Muscle of leg (tissue), 11 donors: ENCODE data around the gene SBNO2. TPM values are rescaled to one million over a fixed set of nuclear protein-coding genes. Genes with fewer than 3 reads are reported as not detected.
"Not testable (repeated sequence)": the region's sequence is repeated elsewhere in the genome, so short reads cannot be mapped to it uniquely, and the experiment has no call there.

ENCODE experiments used
- DNase-seq: peaks from one replicate; pipeline ENCODE4 v3.0.0; 2013
- H3K27ac ChIP-seq: one replicate; pipeline ENCODE4 v1.5.1; 2013; ENCODE audit warnings: mild to moderate bottlenecking, low read length, control low read depth
- H3K27me3 ChIP-seq: one replicate; pipeline ENCODE4 v1.6.1; 2013; ENCODE audit warnings: low read length; ENCODE audit not compliant: control insufficient read depth, insufficient read depth
- H3K36me3 ChIP-seq: one replicate; pipeline ENCODE4 v1.6.1; 2013; ENCODE audit warnings: low read length; ENCODE audit not compliant: control insufficient read depth, insufficient read depth
- H3K4me1 ChIP-seq: one replicate; pipeline ENCODE4 v1.6.1; 2013; ENCODE audit warnings: low read length; ENCODE audit not compliant: control insufficient read depth, insufficient read depth
- H3K4me3 ChIP-seq: one replicate; pipeline ENCODE4 v1.5.1; 2013; ENCODE audit warnings: low read length, control low read depth
- H3K9me3 ChIP-seq: replicated peaks from 2 replicates; pipeline ENCODE4 v1.6.1; 2013; ENCODE audit warnings: low read depth, low read length; ENCODE audit not compliant: control insufficient read depth
- WGBS: methylation state at CpG from one replicate; pipeline ENCODE4 v1.1.5; 2013; ENCODE audit warnings: missing lambda C conversion rate; ENCODE audit not compliant: insufficient coverage; 5-methylcytosine and 5-hydroxymethylcytosine counted together
- polyA plus RNA-seq, 8 donors: library from polyadenylated mRNA; unstranded; fragments of 120-200 nt; gene quantifications; one replicate each; pipeline versions ENCODE4 v1.2.1 to v1.2.3, GENCODE V29; 2013; ENCODE audit warnings: inconsistent platforms in 1 of 8, low replicate concordance in 1 of 8; ENCODE audit not compliant: insufficient read length in 8 of 8, insufficient read depth in 1 of 8
- total RNA-seq: library from RNA; stranded (reverse); fragments of 120-200 nt; gene quantifications from one replicate; pipeline ENCODE4 v1.2.4, GENCODE V29; 2013

Gene SBNO2
- total and polyA plus RNA-seq, 9 donors: 7.4 to 16.7 (median 12.2) TPM

DNA sequence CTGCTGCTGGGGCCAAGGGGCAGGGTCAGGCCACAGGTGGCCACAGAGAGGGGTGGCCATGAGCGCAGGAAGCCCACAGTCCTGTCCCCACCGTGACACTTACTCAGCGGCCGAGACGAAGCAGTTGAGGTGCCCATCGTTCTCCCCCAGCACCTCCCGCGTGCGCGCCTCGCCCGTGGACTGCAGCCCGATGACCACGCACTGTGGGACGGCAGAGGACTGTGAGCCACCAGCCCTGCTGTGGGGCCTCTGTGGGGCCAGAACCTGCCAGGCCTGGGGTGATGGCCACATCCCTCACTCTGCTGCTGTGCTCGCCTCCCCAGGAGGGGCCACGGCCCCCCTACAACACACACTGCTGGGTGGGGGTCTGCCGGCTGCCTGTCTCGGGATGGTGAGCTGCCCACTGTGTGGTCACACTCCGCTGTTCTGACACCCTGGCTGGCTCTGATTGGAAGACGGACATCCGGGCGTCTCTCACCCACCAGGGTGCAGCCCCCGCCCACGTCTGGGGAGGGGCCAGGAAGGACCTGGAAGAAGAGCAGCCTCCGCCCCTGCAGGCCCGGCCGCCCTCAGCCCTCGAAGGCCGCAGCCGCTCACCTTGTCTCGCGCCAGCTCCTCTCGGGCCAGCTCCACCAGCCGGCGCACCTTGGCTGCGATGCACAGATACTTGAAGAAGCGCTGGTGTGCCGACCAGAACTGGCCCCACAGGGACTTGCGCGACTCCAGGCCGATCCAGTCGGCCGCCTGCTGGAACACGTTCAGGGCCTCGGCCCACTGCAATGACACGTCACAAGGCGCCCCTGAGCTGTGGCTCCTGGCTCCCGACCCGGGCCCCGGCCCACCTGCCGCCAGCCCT lies 57.1 kb downstream of the SBNO2 start:
- no peak for DNase-seq
- no peak overlapping the region for H3K4me3 ChIP-seq
- H3K36me3 ChIP-seq: peaks cover 69% of the 10 kb centered on the region
- H3K27me3 ChIP-seq: no peaks in the 10 kb centered on the region
- no peak overlapping the region for H3K27ac ChIP-seq
- H3K9me3 ChIP-seq: no peaks in the 10 kb centered on the region
- peaks cover 18% of the 10 kb centered on the region for H3K4me1 ChIP-seq
- WGBS: 85% methylated on average over 51 of the region's 52 CpGs

DNA sequence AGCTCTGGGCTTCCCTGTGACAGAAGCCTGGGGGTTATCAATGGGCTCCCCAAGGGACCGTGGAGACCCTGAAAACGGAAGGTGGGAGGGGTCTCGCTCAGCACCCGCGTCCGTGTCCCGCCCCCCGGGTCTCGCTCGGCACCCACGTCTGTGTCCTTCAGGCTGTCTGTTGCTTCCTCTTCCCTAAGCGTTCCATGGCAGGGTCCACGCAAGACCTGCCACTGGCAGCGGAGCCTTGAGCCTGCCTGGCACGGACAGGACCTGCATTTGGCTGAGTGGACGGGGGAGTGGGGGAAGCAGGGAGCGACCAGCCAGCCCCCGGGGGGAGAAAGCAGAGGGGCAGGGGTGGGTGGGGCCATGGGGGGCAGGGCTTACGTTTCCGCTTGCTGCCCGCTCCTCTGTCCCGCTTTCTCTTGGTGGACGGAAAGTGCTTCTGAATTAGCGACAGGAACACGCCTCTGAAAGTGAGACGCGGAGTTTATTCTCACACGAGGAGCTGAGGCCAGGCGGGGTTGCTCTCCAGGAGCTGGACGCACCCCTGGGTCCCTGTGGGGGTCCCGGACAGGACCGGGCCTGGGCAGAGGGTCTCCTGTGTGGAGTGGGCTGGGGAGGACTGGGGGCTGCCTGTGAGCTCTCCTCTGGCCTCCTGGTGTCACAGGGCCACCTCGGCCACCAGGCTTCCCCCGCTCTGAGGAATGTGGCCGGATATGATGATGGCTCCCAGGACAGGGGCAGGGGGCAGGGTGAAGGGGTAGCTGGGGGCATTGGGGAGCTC lies 58.2 kb downstream of the SBNO2 start:
- WGBS: 81% methylated on average over 19 of the region's 35 CpGs
- Histone ChIP-seq H3K27ac (no peak overlapping the region), H3K4me1 (peaks cover 27% of the 10 kb centered on the region)

DNA sequence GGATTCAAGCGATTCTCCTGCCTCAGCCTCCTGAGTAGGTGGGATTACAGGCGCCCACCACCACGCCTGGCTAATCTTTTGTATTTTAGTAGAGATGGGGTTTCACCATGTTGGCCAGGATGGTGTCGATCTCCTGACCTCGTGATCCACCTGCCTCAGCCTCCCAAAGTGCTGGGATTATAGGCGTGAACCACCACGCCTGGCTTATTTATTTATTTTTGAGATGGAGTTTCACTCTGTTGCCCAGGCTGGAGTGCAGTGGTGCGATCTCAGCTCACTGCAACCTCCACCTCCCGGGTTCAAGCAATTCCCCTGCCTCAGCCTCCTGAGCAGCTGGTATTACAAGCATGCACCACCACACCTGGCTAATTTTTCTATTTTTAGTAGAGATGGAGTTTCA lies 59.3 kb downstream of the SBNO2 start:
- not testable (repeated sequence) for H3K9me3 ChIP-seq, H3K27me3 ChIP-seq, H3K27ac ChIP-seq, DNase-seq, H3K4me3 ChIP-seq
- WGBS: no CpG with 5 or more reads among the region's 9 CpGs
- peaks cover 29% of the 10 kb centered on the region for H3K4me1 ChIP-seq
- H3K36me3 ChIP-seq: peaks cover 54% of the 10 kb centered on the region

More for the DNA sequence above, 58.2 kb downstream of the SBNO2 start:
- peaks cover 58% of the 10 kb centered on the region for H3K36me3 ChIP-seq
- no peaks in the 10 kb centered on the region for H3K9me3 ChIP-seq
- DNase-seq: no peak
- H3K27me3 ChIP-seq: no peaks in the 10 kb centered on the region
- no peak overlapping the region for H3K4me3 ChIP-seq

DNA sequence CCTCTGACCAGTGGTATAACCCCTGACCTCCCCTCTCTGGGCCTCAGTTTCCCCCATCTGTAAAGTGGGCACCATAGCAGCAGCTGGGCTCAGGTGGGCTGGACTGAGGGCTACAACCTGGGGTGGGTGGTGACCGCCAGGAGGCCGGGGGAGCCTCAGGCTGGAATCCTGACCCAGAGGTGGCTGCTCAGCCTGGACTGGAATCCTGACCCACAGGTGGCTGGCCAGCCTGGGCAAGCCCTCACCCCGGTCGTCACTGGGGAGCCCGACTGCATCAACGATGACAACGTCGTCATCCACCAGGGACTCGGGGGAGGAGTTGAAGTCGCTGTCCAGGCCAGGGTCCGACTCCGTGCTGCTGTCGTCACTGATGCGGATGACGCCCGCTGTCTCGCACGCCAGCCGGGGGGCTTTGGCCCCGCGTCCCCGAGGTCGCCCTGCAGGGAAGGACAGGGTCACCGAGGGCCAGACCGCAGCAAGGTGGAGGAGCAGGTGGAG lies 60.0 kb downstream of the SBNO2 start:
- Histone ChIP-seq H3K4me1 (peaks cover 29% of the 10 kb centered on the region), H3K4me3 (no peak overlapping the region), H3K27me3 (no peaks in the 10 kb centered on the region), H3K36me3 (peaks cover 52% of the 10 kb centered on the region), H3K27ac (peak overlapping the region; percentile 88), H3K9me3 (no peaks in the 10 kb centered on the region)
- WGBS: 90% methylated on average over 25 of the region's 25 CpGs
- DNase-seq: no peak

DNA sequence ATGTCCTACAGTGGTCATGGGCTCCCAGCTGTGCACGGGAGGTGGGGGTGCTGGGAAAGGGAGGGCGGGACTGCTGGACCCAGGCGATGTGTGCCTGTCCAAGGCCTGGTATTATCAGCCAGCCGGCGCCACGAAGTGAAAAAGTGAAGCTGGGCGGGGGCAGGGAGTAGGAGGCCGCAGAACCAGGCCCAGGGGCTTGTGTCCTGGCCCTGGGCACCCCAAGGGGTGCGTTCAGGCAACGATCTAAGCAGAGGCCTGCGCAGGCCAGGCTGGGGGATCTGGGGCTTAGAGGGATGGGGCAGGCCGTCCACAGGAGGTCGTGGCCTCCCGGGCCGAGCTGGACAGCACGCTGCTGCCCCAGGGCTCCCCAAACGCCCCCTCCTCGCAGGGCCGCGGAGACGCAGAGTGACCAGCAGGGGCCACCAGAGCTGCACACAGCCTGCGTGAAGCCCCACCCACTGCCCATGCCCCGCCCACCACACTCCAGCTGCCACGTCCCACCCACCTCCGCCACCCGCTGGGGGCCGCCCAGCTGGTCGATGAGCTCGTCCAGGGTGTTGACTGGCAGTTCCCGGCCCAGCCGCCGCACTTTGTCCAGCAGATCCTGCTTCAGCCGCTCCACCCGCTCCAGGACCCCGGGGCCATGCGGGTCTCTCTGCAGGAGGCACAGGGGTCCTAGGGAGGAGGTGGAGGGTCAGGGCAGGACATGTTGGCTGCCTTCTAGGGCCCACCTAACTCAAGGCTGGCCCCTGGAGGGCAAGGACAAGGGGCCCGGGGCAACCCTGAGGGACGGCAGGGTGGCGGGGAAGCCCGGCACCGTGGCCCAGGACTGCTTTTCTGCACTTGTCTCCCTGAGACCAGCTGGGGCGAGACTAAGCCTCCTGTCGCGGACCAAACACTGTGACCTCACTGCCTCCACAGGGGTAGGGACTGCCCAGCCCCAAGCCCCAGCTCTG lies 60.8 kb downstream of the SBNO2 start:
- Histone ChIP-seq H3K4me3 (peak overlapping the region; percentile 18), H3K36me3 (peaks cover 49% of the 10 kb centered on the region), H3K27me3 (no peaks in the 10 kb centered on the region), H3K4me1 (peaks cover 29% of the 10 kb centered on the region), H3K27ac (peak overlapping the region; percentile 88), H3K9me3 (no peaks in the 10 kb centered on the region)
- 21% methylated on average over 37 of the region's 44 CpGs for WGBS
- DNase-seq: peak; percentile 94

DNA sequence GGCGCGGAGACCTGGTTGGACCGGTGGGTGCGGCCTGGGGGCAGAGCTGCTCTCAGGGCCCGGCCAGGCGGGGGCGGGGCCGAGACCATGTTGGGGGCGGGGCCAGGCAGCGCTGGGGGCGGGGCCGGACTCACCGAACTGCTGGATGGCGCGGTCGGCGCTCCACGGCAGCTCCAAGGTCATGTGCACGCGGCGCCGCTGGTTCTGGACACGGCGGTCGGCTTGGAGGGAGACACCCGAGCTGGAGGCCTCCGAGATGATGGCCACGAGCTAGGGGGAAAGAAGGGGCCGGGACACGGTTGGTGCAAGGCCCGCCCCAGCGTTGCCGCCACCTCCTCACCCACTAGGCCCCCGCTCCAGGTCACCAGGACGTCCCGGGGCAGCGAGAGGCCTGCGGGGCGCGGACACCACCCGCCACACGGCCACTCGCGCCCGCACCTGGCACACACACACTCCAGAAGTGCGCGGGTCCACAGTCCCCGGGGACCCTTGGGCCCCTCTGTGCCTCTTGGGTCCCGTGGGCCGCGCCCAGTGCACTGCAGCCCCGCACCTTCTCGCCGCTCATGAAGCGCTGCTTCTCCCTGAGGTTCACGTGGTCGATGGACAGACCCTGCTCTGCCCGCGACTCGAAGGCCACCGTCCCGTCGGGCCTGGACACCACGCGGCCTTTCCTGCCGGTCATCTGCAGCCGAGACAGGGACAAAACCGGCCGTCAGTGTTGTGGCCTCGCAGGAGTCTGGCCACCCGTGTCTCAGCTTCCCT lies 61.6 kb downstream of the SBNO2 start:
- Histone ChIP-seq H3K27me3 (no peaks in the 10 kb centered on the region), H3K27ac (peak overlapping the region; percentile 29), H3K9me3 (no peaks in the 10 kb centered on the region), H3K36me3 (peaks cover 46% of the 10 kb centered on the region), H3K4me3 (no peak overlapping the region), H3K4me1 (peaks cover 29% of the 10 kb centered on the region)
- peak; percentile 70 for DNase-seq
- 51% methylated on average over 71 of the region's 71 CpGs for WGBS

DNA sequence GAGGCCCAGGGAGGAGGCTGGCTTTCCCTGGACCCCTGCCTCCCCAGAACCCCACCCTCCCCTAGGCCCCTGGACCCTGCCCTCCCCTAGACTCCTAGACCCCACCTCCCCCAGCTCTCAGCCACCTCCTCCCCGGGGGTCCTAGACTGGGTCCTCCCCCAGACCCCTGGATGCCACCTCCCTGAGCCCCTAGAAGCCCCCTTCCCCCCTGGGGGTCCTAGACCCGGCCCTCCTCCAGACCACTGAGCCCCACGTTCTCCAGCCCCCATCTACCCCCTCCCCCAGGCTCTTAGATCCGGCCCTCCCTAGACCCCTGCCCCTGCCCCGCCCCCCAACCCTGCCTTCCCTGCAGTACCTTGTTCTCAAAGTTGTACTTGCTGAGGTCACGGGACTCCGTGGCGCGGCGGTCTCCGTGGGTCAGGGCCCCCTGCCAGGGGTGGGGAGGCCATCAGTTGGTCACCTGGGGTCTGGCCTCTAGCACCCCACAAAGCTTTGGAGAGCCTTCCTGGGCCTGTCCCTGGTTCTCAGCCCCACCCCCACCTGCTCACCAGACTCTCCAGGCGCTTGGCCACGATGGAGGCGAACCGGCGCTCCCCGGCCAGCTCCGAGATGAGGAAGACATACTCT lies 62.3 kb downstream of the SBNO2 start:
- Histone ChIP-seq H3K4me3 (no peak overlapping the region), H3K27me3 (no peaks in the 10 kb centered on the region), H3K27ac (no peak overlapping the region), H3K36me3 (peaks cover 45% of the 10 kb centered on the region), H3K9me3 (no peaks in the 10 kb centered on the region), H3K4me1 (peaks cover 29% of the 10 kb centered on the region)
- 37% methylated on average over 12 of the region's 18 CpGs for WGBS
- no peak for DNase-seq

DNA sequence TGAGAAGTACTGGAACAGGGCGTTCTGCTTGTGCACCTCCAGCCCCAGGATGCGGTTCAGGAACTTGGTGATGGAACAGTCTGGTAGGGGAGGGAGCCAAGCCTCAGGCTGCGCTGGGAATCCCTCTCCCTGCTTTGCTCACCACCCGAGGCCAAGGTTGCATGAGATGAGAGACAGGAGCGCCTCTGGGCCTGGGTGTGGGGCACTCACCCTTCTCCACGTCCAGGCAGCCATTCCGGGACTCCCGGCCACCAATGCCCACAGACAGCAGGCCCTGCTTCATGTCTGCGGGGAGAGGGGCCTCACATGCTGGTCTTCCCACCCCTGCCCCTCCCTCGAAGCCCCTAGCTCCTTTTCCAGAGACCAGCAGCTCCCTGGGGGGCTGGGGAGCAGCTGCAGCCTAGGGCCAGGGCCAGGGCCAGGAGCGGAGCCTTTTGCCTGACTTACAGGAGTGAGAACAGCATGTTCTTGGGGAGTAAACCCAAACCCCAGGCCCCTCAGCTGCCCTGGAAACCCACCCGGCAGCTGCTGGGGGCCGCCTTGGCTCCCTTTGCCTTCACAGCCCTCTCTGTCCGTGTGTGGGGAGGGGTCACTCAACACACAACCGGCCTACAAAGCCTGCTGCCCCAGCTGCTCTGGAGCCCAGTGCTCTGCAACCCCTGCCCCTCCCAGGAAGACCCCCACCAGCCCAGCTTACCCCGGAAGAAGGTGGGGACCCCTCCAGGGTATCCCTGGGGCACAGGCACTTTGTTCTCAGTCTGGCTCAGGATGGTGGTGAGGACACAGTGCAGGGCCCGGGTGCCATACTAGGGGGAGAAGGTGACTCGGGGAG lies 63.0 kb downstream of the SBNO2 start:
- Histone ChIP-seq H3K4me3 (no peak overlapping the region), H3K27ac (no peak overlapping the region), H3K4me1 (peaks cover 35% of the 10 kb centered on the region), H3K9me3 (no peaks in the 10 kb centered on the region), H3K36me3 (peaks cover 44% of the 10 kb centered on the region), H3K27me3 (no peaks in the 10 kb centered on the region)
- peak; percentile 65 for DNase-seq
- 45% methylated on average over 6 of the region's 18 CpGs for WGBS
